GM19463 (cell line): ENCODE measurements around the gene ERICH6B.

ENCODE experiments used
- ATAC-seq: cut with Tn5 transposase; IDR thresholded peaks from one replicate; pipeline ENCODE4 v1.9.1; 2021; ENCODE audit warnings: mild to moderate bottlenecking, moderate library complexity; ENCODE audit not compliant: unreplicated experiment

ERICH6B gene

GRCh38 chr13:45508776-45509175 lies 106.8 kb downstream of the ERICH6B start:
- ATAC-seq: no peak

GRCh38 chr13:45506811-45507210 lies 108.7 kb downstream of the ERICH6B start:
- no peak for ATAC-seq

- ATAC-seq: no peak
These were observed 111.9 kb downstream of the ERICH6B start for GRCh38 chr13:45503658-45504057.

GRCh38 chr13:45501175-45501526 lies 114.4 kb downstream of the ERICH6B start:
- ATAC-seq: no peak

GRCh38 chr13:45500492-45501174 lies 114.9 kb downstream of the ERICH6B start:
- no peak for ATAC-seq

GRCh38 chr13:45496942-45497341 lies 118.6 kb downstream of the ERICH6B start:
- no peak for ATAC-seq

- ATAC-seq: no peak
These were observed 123.0 kb downstream of the ERICH6B start for GRCh38 chr13:45492538-45492937.
